HepG2 (cell line): Measurements from ENCODE around the gene SYT7. TPM values are rescaled to one million over a fixed set of nuclear protein-coding genes. Genes with fewer than 3 reads are reported as not detected.

Experiments
- GZF1 ChIP-seq: sonication (generic); formaldehyde crosslinking; IDR thresholded peaks from 2 replicates; pipeline ENCODE4 v1.5.1; 2020; ENCODE audit warnings: mild to moderate bottlenecking, missing genetic modification reagents
- KDM6A ChIP-seq: IDR thresholded peaks from 2 replicates; pipeline ENCODE4 v1.6.1; 2016; ENCODE audit warnings: low read depth
- MXD4 ChIP-seq: IDR thresholded peaks from 2 replicates; pipeline ENCODE4 v1.6.1; 2016; ENCODE audit warnings: mild to moderate bottlenecking, missing biosample characterization, missing genetic modification reagents
- TGIF2 ChIP-seq: IDR thresholded peaks from 2 replicates; pipeline ENCODE4 v1.6.1; 2016; ENCODE audit warnings: control low read depth, missing compliant biosample characterization
- ZFP37 ChIP-seq: sonication (generic); formaldehyde crosslinking; IDR thresholded peaks from 2 replicates; pipeline ENCODE4 v1.4.0; 2020; ENCODE audit warnings: missing genetic modification reagents, borderline replicate concordance
- ZMYM2 ChIP-seq: sonication (generic); formaldehyde crosslinking; IDR thresholded peaks from 2 replicates; pipeline ENCODE4 v1.8.0; 2022; ENCODE audit warnings: mild to moderate bottlenecking, missing genetic modification reagents
- ZNF20 ChIP-seq: sonication (generic); formaldehyde crosslinking; IDR thresholded peaks from 2 replicates; pipeline ENCODE4 v1.4.0; 2020; ENCODE audit warnings: mild to moderate bottlenecking, moderate library complexity, missing genetic modification reagents
- ZNF225 ChIP-seq: sonication (generic); formaldehyde crosslinking; IDR thresholded peaks from 2 replicates; pipeline ENCODE4 v1.4.0; 2020; ENCODE audit warnings: mild to moderate bottlenecking, missing genetic modification reagents
- ZNF235 ChIP-seq: sonication (generic); formaldehyde crosslinking; IDR thresholded peaks from 2 replicates; pipeline ENCODE4 v1.8.1; 2023; ENCODE audit warnings: mild to moderate bottlenecking, missing genetic modification reagents, borderline replicate concordance
- ZNF274 ChIP-seq: sonication (generic); formaldehyde crosslinking; IDR thresholded peaks from 2 replicates; pipeline ENCODE4 v1.5.1; 2020; ENCODE audit warnings: mild to moderate bottlenecking, missing genetic modification reagents
- ZNF337 ChIP-seq: sonication (generic); formaldehyde crosslinking; IDR thresholded peaks from 2 replicates; pipeline ENCODE4 v1.5.1; 2020; ENCODE audit warnings: missing genetic modification reagents, low read depth, mild to moderate bottlenecking, borderline replicate concordance
- ZNF354B ChIP-seq: sonication (generic); formaldehyde crosslinking; IDR thresholded peaks from 2 replicates; pipeline ENCODE4 v1.8.0; 2022; ENCODE audit warnings: mild to moderate bottlenecking, missing genetic modification reagents
- ZNF773 ChIP-seq: sonication (generic); formaldehyde crosslinking; IDR thresholded peaks from 2 replicates; pipeline ENCODE4 v1.4.0; 2020; ENCODE audit warnings: missing genetic modification reagents, borderline replicate concordance
- ZNF781 ChIP-seq: sonication (generic); formaldehyde crosslinking; IDR thresholded peaks from 2 replicates; pipeline ENCODE4 v1.5.1; 2020; ENCODE audit warnings: borderline replicate concordance, mild to moderate bottlenecking, missing genetic modification reagents; ENCODE audit errors: not compliant biosample characterization
- ZNF782 ChIP-seq: sonication (generic); formaldehyde crosslinking; IDR thresholded peaks from 2 replicates; pipeline ENCODE4 v1.4.0; 2020; ENCODE audit warnings: missing genetic modification reagents, mild to moderate bottlenecking, borderline replicate concordance
- polyA plus RNA-seq, 8 experiments: library from polyadenylated mRNA; depleted of rRNA in 3 of 8; stranded (reverse) in 7 of 8; unstranded in 1 of 8; fragments of >200 nt; fragmentation: Illumina TruSeq in 4 of 8; extraction: Trizol in 4 of 8; gene quantifications; 2 replicates each; pipeline versions ENCODE4 v1.2.1 to v1.2.3, GENCODE V29; 2011 to 2016; ENCODE audit warnings: low read depth in 4 of 8, missing spikeins in 1 of 8, mixed read lengths in 1 of 8; ENCODE audit not compliant: insufficient read depth in 1 of 8
- total RNA-seq, 5 experiments: library from RNA; depleted of rRNA; stranded (reverse); fragments of >200 nt; fragmentation: Illumina TruSeq; extraction: Trizol; gene quantifications; 2 replicates each; pipeline ENCODE4 v1.2.3, GENCODE V29; 2016; ENCODE audit warnings: low read depth in 1 of 5
- TF ChIP-seq, protein P1 (sequence below): sonication (generic); formaldehyde crosslinking; IDR thresholded peaks from 2 replicates; pipeline ENCODE4 v1.5.0; 2020; ENCODE audit warnings: missing genetic modification reagents
- TF ChIP-seq, protein P2 (sequence below): sonication (generic); formaldehyde crosslinking; IDR thresholded peaks from 2 replicates; pipeline ENCODE4 v1.5.1; 2020; ENCODE audit warnings: missing genetic modification reagents, mild to moderate bottlenecking, borderline replicate concordance
- TF ChIP-seq, protein P3 (sequence below): sonication (generic); formaldehyde crosslinking; IDR thresholded peaks from 2 replicates; pipeline ENCODE4 v1.4.0; 2020; ENCODE audit warnings: mild to moderate bottlenecking, missing genetic modification reagents

SYT7 gene
- total and polyA plus RNA-seq, 2 of the 13 experiments (the other 11 are each of a cell fraction or from before 2014, with no cell fraction given) = 1.4 to 4.4 TPM

DNA sequence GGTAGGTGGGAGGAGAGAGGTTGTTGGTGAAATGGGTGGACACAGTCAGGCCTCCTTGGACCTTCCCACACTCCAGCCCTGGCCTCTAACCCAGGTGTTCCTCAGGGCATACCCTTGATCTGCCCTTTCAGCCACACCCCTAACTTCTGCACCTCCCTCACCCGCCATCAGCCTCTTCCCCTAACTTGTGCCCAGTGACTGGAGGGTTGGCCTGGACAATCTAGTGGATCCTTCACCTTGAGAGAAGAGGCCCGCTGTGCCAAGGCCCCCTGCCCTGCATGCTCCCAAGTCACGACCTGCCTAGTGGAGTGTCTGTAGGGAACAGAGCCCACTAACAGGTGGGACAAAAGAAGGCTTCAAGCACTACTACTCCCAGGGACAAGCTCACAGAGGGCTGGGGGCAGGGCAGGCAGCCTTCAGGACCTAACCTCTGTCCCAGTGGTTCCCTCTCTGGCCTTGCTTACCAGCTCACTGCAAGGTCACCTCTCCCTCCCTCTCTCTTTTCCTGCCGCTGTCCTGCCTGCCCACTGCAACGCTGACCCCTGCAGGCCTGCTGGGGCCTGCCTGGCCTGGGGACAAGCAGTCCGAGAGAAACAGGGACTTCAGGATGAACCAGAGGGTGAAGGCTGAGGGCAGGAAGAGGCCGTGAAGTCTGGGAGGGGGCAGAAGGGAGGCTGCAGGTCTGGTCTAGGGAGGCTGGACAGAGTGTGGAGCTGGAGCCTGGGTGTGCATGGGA lies 3.3 kb downstream of the SYT7 start (continued):
- TF ChIP-seq ZNF274 (CRISPR knock-in tag) (no peak), ZNF20 (no peak), ZNF235 (CRISPR knock-in tag) (peak; percentile 64; the same call in 1 of the 2 replicates), ZNF337 (CRISPR knock-in tag) (no peak), MXD4 (CRISPR knock-in tag) (0 out of 2 replicates have a peak, but pooled peaks have one; percentile 21), ZNF782 (CRISPR knock-in tag) (no peak), ZFP37 (CRISPR knock-in tag) (0 out of 2 replicates have a peak, but pooled peaks have one; percentile 31), ZNF225 (no peak), KDM6A (CRISPR knock-in tag) (no peak; the same call in 1 of the 2 replicates), ZNF773 (CRISPR knock-in tag) (no peak), ZMYM2 (0 out of 2 replicates have a peak, but pooled peaks have one; percentile 21), ZNF781 (CRISPR knock-in tag) (peak; percentile 48), TGIF2 (CRISPR knock-in tag) (no peak), ZNF354B (no peak), GZF1 (CRISPR knock-in tag) (no peak)
- TF ChIP-seq, protein P1, sequence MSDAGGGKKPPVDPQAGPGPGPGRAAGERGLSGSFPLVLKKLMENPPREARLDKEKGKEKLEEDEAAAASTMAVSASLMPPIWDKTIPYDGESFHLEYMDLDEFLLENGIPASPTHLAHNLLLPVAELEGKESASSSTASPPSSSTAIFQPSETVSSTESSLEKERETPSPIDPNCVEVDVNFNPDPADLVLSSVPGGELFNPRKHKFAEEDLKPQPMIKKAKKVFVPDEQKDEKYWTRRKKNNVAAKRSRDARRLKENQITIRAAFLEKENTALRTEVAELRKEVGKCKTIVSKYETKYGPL (CRISPR knock-in tag) = no peak
- TF ChIP-seq, protein P2, sequence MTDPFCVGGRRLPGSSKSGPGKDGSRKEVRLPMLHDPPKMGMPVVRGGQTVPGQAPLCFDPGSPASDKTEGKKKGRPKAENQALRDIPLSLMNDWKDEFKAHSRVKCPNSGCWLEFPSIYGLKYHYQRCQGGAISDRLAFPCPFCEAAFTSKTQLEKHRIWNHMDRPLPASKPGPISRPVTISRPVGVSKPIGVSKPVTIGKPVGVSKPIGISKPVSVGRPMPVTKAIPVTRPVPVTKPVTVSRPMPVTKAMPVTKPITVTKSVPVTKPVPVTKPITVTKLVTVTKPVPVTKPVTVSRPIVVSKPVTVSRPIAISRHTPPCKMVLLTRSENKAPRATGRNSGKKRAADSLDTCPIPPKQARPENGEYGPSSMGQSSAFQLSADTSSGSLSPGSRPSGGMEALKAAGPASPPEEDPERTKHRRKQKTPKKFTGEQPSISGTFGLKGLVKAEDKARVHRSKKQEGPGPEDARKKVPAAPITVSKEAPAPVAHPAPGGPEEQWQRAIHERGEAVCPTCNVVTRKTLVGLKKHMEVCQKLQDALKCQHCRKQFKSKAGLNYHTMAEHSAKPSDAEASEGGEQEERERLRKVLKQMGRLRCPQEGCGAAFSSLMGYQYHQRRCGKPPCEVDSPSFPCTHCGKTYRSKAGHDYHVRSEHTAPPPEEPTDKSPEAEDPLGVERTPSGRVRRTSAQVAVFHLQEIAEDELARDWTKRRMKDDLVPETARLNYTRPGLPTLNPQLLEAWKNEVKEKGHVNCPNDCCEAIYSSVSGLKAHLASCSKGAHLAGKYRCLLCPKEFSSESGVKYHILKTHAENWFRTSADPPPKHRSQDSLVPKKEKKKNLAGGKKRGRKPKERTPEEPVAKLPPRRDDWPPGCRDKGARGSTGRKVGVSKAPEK (CRISPR knock-in tag) = 0 out of 2 replicates have a peak, but pooled peaks have one; percentile 26
- TF ChIP-seq, protein P3, sequence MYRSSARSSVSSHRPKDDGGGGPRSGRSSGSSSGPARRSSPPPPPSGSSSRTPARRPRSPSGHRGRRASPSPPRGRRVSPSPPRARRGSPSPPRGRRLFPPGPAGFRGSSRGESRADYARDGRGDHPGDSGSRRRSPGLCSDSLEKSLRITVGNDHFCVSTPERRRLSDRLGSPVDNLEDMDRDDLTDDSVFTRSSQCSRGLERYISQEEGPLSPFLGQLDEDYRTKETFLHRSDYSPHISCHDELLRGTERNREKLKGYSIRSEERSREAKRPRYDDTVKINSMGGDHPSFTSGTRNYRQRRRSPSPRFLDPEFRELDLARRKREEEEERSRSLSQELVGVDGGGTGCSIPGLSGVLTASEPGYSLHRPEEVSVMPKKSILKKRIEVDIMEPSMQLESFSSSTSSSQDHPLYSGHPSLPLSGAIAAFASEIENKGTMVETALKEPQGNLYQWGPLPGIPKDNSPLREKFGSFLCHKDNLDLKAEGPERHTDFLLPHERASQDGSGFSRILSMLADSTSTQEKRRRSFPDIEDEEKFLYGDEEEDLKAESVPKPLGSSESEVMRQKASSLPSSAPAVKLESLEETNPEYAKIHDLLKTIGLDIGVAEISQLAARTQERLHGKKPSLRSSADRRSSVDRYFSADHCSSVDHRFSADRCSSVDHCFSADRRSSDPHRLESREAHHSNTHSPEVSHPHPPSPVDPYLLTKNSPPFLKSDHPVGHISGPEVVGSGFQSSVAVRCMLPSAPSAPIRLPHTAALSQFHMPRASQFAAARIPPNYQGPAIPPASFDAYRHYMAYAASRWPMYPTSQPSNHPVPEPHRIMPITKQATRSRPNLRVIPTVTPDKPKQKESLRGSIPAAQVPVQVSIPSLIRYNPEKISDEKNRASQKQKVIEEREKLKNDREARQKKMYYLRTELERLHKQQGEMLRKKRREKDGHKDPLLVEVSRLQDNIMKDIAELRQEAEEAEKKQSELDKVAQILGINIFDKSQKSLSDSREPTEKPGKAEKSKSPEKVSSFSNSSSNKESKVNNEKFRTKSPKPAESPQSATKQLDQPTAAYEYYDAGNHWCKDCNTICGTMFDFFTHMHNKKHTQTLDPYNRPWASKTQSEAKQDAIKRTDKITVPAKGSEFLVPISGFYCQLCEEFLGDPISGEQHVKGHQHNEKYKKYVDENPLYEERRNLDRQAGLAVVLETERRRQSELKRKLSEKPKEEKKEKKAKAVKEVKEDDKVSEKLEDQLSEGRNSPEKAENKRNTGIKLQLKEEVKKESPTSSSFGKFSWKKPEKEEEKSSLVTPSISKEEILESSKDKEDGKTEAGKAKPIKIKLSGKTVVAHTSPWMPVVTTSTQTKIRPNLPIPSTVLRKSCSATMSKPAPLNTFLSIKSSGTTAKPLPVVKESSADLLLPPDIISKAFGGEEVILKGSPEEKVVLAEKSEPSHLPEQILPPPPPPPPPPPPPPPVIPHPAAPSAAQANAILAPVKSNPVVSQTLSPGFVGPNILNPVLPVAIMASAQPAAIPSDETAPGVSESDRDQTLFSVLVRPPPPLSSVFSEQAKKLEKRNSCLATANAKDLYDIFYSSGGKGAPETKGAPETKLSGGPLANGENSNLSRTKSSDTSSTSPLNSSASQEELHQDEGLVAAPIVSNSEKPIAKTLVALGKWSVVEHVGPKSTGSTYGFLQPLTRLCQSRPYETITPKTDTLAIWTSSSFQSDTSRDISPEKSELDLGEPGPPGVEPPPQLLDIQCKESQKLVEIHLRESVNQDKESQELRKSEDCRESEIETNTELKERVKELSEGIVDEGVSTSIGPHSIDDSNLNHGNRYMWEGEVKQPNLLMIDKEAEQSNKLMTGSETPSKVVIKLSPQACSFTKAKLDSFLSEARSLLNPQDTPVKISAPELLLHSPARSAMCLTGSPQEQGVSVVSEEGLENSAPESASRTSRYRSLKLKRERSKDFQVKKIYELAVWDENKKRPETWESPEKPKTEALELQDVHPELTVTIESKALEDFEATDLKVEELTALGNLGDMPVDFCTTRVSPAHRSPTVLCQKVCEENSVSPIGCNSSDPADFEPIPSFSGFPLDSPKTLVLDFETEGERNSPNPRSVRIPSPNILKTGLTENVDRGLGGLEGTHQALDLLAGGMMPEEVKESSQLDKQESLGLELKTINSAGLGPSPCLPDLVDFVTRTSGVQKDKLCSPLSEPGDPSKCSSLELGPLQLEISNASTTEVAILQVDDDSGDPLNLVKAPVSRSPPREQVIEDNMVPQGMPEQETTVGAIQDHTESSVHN (CRISPR knock-in tag) = no peak
